Activated CD8-positive, alpha-beta memory T cell treated with anti-CD3 and anti-CD28 coated beads, Interleukin-2, amount 50 U/mL, for 1 hour (primary cell): ENCODE results near the gene AMBRA1.

Experiments
- DNase-seq: peaks from one replicate; pipeline ENCODE4 v3.0.0-alpha.2; 2020; ENCODE audit errors: extremely low read depth

AMBRA1 gene

GRCh38 chr11:46402957-46403902, 190.6 kb downstream of the AMBRA1 start:
- DNase-seq, result no peak

DNA sequence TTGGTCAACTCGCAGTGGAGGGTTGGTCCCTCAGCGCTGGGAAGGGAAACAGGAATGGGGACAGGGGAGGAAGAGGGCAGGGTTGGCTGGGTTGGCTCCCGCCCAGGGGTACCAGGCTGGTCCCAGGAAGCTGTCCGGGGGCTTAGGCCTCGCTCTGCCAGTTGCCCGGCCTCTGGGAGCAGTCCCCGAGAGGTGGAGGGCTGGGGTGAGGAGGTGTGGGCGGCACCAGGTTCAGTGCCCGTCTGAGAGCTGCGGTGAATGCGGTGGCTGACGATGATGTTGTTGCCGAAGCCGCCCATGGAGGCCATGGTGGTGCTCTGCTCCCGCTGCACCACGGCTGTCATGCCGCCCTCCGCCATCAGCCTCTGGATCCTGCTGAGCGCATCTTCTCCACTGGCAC, 196.3 kb downstream of the AMBRA1 start:
- DNase-seq, result no peak

DNA sequence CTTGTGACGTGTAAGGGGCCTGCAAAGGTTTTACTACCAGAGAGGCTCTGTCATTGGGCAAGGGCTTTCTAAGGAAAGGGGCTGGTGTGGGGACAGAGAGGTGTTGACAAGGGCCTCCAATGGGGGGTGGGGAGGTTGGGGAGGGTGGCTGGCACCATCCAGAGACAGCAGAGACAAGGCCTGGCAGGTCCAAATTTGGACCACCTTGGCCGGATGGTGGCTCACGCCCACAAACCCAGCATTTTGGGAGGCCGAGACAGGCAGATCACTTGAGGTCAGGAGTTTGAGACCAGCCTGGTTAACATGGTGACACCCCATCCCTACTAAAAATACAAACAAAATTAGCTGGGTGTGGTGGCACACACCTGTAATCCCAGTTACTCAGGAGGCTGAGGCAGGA, 200.1 kb downstream of the AMBRA1 start:
- no peak for DNase-seq

DNA sequence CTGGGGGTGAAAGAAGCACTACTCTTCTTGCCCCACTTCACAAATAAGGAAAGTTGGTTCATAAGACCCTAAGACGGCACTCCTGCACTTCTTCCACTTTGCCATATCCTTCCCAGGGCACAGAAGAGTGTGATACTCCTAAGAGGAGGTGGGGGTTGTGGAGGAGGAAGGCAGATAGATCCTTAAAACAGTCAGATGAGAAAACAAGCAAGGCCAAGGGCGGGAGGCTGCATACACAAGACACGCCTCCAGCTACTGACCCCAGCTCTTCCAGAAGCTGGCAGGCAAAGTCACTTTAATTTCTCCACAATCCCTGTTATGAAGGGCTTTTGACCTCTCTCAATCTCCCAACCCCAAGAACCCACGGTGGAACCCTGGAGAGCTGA, 200.6 kb downstream of the AMBRA1 start:
- no peak for DNase-seq

DNA sequence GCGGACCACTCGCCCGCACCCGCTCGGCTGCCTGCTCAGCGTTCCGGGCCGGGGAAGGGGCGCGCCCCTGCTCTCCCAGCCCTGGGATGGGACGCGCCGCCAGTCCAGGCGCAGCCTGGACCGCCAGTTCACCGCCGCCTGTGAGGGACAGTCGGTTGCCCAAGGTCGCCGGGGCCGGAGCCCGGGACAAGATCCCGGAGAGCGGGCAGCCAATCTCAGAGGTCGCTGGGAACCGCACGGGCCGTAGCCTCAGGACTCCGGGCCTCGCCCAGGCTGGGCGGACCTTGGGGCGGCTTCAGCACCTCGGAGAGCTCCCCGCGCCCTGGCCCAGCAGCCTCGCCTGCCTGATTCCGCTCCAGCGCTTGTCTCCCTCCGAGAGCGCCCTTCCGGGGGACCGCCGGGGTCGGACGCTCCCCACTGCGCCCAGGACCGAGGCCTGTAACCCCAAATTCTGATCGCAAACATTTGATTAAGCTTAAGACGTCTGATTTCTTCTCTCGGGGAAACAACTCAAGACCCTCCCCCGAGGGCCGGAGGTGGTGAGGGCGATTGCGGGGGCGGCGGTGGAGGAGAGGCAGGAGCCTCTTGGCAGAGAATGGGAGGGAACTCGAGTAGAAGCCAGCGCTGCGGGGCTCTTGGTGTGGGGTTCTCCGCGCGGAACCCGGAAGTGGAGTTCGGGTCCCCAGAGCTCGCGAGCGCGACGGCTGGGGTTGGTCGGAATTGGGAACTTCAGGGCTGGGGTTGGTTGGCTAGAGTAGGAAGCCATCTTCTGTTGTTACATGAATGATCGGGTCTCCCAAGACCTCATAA, 201.2 kb downstream of the AMBRA1 start:
- no peak for DNase-seq

DNA sequence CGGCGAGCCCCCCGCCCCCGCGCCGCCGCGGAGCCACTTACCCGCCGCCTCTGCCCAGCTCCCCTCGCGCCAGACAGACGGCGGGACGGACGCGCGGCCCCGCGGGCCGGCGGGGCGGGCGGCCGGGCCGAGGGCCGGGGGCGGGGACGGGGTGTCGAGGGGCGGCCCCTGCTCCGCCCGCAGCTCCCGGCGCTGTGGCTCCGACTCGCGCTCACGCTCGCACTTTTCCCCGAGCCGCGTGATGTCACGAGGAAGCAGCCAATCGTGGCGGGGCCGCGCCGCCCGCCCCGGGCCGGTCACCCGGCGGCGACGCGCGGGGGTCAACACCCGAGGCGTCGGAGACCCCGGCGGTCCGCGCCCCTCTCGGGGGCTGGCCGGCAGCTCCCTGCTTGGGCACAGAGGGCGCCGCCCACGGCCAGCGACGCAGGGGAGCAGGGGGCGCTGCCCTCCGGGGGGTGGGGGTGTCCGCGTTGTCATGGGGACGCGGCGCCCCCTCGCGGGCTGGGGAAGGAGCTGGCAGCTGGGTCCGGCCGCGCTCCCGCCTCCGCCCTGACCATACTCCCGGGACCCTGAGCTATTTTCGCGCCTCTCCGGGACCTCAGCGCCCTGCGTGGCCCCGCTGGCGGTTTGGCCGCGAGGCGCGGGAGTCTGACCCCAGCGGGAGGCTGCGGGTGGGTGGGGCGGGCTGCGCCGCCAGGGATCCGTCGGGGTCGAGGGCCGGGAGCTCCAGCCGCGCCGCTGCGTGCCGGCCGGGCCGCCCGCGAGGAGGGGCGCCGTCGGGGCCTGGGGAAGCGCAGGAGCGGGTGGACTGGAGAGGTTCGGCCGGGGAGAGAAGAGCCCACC, 202.0 kb downstream of the AMBRA1 start, which contains the start of gene CHRM4:
Gene CHRM4, minus strand, starts transcription at position 199 of the 843 bp plus-strand sequence. CDS start 5,219 bp downstream, outside the sequence.
- no peak for DNase-seq

DNA sequence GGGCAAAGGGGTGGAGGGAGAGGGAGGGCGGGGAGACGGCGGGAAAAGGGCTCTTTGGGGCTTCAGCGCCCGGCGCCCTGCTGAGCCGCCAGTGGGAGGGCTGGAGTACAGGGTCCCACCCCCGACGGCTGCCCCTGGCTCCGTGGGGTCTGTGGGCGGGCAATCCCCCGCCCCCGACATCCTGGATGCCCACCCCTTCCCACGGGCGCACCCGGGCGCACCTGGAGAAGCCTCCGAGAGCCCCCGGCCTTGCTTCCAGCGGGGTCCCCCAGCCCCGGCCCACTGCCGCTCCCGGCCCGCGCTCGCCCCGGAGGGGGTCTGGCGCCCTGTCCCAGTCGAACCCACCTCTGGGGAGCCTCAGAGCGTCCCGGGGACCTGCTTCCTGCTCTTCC, 202.6 kb downstream of the AMBRA1 start:
- DNase-seq, result no peak

DNA sequence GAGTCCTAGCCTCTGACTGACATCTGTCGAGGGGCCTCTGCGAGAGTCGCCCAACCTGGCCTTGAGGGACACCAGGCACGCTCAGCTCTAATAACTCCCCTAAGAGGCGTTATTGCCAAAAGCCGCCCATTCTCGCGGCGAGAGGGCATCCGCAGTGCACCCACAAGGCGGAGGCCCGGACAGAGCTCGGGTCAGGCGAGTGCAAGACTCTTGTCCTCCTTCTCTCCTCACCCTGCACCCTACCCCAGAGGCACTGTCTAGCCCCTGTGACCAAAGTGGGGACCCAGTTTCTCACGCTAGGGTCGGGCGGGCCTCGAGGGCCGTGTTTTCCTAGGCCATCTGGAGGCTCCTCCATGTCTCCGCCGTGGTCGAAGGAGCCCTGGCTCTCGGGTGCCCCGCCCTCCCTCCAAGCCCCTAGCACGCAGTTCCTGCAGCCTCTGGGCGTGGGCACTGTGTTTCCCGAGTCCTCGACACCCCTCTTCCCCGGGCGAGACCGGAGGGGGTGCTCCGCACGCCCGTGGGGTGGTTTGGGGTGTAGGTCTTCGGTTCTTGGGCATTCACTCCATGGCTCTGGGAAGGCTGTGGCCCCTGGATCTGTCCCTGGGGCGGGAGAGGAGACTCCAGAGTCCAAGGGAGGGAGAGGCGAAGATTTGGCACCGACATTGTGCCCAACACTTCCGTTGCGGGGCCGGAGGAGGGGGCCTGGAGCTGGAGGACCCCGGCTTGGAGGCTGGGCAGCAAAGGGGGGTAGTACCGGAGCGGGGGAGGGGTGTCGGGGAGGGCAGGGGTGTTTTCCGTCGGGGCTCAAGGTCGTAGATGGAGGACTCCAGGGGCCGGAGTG, 203.3 kb downstream of the AMBRA1 start:
- no peak for DNase-seq

DNA sequence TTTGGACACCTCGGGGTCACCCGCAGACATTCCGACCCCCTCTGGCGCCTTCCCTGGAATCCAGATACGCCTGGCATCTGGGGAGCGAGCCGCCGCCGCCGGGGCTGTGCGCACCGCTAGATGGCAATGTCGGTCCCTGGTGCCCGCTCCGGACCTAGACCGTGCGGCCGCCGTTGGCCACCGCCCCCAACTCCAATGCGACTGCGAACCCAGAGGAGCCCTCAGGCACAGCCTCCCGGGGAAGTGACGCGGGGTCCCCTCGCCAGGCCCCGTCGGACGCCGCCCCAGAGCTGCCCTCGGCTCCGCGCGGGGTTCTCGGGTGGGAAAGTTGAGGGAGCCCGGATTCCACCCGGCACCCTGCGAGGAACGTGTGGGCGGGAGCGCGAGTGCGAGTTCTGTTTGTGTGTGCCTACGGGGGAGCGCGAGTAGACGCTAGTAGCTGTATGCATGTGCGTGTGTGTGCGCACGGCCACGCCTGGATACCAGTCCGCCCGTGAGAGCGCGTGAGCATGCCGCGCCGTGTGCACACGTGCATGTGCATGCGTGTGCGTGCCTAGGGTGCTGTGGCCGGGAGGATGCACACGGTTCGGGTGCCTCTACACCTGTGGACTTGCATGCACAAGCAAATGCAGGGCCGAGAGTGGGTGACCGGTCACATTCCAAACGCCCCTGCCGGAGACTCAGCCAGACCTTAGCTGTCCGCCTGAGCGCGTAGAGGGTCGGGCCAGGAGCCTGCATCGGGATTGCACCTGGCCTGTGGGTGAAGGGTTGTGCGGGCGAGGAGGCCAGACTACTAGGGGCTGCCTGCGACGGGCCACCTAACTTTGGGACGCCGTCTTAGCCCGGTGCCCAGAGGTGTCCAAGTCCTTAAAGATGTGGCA, 204.1 kb downstream of the AMBRA1 start:
- no peak for DNase-seq

DNA sequence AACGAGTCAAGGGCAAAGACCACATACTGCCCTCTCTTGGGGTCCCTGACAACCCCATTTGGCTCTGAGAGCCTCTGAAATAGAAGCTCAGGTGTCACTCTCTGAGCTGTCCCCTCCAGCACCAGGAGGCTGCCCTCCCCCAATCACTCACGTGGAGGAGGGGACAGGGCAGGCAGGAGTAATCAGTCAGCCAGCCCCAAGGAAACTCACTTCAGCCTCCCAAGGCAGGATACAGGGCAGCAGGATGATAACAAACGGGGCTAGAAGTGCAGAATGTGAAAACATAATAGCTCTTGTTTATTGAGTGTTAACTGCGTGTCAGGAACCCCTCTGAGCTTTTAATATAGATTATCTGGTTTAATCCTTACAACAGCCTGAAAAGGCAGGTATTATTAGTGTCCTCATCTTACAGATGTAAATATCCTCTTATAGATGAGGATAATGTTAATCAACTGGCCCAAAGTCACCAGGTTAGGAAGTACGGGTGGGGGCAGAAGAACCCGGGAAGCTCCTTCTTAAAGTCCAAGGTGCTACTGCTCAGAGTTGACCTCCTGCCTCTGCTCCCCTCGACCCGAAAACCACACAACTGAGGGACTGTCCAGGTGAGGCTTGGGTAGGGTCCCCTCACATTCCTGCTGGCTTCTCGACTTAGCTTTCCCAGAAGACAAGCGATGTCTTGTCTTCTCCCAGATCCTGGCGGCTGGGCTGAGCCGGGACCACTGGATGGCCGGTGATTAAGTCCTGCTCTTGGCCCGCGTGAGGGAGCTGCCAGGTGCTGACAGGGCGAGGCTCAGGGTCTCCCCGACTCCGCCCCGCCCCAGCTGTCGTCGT, 205.0 kb downstream of the AMBRA1 start:
- DNase-seq, result no peak

DNA sequence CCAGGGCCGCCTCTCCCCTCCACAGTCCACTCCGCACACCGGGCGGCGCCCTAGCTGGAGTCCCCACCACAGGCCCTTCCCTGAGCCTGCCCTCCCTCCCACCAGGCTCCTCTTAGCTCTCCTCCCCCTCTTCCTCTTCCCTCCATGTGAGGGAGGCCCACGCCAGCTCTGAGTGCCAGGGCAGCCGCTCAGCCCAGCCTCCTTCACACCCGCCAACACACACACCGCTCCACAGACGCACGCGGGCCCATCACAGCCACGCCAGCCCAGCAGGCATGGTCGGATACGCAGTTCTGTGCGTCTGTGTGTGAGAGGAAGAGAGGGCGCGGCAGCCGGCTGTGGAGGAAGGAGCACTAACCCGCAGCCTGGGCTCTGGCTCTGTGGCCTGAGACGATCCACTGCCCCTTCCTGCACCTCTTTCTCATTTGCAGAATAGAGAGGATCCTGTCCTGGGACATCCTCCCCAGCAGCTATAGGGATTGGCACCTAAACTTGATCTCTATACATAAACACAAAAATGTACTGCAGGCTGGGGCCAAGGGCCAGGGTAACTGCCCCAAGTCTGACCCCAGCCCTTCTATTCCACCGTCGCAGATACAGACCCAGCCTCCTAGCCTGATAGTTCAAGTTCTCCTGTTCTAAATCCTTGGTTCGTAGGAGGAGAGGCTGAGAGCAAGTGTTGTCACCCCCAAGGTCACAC, 205.8 kb downstream of the AMBRA1 start:
- no peak for DNase-seq

DNA sequence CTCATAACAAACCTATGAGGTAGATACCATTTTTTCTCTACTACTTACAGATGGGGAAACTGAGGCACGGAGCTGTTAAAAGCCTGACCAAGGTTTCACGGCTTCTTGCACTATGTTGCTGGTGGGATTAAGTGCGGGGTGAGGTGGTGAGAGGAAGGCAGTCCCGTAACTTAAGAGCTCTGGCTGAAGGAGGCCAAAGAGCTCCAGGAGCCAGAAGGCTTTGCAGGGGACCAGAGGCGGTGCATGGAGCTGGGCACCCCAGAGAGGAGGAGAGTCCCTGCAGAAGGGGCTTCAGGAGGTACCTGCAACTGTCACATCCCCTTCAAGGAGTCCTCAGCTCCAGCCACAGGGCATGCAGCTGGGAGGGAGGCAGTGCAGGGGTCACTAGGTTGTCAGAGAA, 206.4 kb downstream of the AMBRA1 start:
- no peak for DNase-seq

DNA sequence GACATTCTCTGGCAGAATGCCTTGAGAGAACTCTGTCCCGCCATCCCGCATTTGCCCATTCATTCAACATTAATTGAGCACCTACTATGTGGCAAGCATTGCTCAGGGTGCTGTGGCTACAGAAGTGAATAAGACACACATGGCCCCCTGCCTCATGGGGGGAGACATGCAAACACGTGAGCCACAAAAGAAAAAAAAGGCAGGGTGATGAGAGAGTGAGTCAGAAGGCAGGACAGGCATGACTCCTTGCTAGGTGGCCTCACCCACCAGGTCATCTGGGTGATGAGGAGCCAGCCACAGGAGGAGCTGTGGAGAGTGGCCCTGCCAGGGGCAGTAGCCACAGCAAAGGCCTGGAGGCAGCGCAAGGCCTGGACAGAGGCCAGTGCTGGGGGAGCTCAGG, 207.1 kb downstream of the AMBRA1 start:
- DNase-seq, result no peak

DNA sequence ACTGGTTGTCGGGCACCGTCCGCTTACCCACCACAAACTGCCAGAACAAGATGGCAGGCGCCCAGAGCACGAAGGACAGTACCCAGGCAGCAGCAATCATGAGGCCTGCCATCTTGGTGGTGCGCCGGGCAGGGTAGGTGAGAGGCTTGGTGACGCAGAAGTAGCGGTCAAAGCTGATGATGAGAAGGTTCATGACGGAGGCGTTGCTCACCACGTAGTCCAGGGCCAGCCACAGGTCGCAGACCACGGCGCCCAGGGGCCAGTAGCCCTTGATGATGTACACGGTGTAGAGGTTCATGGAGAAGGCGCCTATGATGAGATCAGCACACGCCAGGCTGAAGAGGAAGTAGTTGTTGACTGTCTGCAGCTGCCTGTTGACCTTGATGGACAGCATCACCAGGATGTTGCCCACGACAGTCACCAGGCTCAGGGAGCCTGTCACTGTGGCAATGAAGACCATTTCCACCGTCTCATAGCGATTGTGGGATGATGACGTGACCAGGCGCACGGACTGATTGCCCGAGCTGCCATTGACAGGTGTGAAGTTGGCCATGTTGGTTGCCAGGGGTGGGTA, 207.7 kb downstream of the AMBRA1 start:
- DNase-seq, result no peak

DNA sequence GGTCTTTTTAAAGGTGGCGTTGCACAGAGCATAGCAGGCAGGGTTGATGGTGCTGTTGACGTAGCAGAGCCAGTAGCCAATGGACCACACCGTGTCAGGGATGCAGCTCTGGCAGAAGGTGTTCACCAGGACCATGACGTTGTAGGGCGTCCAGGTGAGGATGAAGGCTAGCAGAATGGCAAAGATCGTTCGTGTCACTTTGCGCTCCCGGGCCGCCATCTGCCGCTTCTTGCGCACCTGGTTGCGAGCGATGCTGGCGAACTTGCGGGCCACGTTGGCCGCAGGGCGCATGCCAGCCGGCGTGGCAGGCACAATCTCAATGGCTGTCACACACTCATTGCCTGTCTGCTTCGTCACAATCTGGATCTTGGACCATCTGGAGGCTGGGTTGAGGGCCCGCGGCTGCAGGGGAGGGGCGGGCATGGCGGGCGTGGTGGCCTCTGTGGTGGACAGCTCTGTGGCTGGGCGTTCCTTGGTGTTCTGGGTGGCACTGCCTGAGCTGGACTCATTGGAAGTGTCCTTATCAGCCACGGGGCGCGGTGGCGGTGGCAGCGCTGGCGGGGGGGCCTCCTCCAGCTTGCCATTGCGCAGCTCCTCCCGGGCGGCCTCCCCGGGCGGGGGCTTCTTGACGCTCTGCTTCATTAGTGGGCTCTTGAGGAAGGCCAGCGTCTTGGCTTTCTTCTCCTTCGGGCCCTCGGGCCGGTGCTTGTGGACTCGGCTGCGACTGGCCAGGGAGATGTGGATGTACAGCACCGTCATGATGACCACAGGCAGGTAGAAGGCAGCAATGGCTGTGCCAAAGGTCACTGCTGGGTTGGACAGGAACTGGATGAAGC, 208.4 kb downstream of the AMBRA1 start:
- no peak for DNase-seq

- DNase-seq, result no peak
These were observed 209.7 kb downstream of the AMBRA1 start for GRCh38 chr11:46383974-46384701.

DNA sequence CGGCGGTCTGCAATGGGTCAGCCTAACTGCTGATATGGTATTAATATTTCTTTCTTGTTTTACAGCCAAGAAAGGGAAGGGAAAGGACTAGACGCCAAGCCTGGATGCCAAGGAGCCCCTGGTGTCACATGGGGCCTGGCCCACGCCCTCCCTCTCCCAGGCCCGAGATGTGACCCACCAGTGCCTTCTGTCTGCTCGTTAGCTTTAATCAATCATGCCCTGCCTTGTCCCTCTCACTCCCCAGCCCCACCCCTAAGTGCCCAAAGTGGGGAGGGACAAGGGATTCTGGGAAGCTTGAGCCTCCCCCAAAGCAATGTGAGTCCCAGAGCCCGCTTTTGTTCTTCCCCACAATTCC, 210.4 kb downstream of the AMBRA1 start:
- DNase-seq, result no peak
